SK-N-SH (cell line): ENCODE data around the gene AGBL1.

Experiments
- SIN3A ChIP-seq: IDR thresholded peaks from 2 replicates; pipeline ENCODE4 v1.6.1; 2012; ENCODE audit warnings: low read depth, mild to moderate bottlenecking, low read length, moderate library complexity, borderline replicate concordance
- TEAD4 ChIP-seq: IDR thresholded peaks from 2 replicates; pipeline ENCODE4 v1.4.0; 2012; ENCODE audit warnings: mild to moderate bottlenecking, borderline replicate concordance; ENCODE audit not compliant: insufficient read depth
- TF ChIP-seq, protein P1 (sequence below): fragments of 200-600 bp; sonication (generic); IDR thresholded peaks from 2 replicates; pipeline ENCODE4 v1.6.1; 2017; ENCODE audit warnings: antibody characterized with exemption, mild to moderate bottlenecking, moderate library complexity

DNA sequence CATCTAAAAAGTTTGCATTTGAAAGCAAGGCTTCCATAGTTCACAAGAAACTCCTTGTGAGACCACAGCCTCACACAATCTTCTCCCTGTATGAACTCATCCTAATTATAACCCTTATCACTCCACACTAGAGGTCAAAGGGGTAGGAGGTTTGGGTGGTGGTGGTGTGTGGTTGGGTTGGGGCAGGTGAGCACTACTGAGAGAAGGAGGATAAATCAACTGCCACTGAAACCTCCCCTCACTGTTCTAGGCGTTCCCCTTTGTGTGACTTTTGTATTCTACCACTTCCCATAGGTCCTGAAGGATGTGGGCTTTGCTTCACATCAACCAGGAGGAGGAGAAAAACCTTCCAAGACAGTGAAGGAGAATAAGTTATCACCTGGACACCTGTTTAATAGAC, 6.4 kb upstream of the AGBL1 start:
- TF ChIP-seq TEAD4 (no peak), SIN3A (no peak)
- TF ChIP-seq, protein P1, sequence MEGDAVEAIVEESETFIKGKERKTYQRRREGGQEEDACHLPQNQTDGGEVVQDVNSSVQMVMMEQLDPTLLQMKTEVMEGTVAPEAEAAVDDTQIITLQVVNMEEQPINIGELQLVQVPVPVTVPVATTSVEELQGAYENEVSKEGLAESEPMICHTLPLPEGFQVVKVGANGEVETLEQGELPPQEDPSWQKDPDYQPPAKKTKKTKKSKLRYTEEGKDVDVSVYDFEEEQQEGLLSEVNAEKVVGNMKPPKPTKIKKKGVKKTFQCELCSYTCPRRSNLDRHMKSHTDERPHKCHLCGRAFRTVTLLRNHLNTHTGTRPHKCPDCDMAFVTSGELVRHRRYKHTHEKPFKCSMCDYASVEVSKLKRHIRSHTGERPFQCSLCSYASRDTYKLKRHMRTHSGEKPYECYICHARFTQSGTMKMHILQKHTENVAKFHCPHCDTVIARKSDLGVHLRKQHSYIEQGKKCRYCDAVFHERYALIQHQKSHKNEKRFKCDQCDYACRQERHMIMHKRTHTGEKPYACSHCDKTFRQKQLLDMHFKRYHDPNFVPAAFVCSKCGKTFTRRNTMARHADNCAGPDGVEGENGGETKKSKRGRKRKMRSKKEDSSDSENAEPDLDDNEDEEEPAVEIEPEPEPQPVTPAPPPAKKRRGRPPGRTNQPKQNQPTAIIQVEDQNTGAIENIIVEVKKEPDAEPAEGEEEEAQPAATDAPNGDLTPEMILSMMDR, result no peak
